Ovary (tissue), 3 donors: ENCODE data around the gene LTBP2.

Source experiments
- EP300 ChIP-seq: sonication (generic); formaldehyde crosslinking; IDR thresholded peaks from one replicate; pipeline ENCODE4 v1.6.1; 2017; ENCODE audit warnings: antibody characterized with exemption
- TF ChIP-seq, protein P1 (sequence below), 3 donors: fragments of 450-650 bp in 2 of 3; fragments of 200-600 bp in 1 of 3; IDR thresholded peaks; one replicate each; pipeline versions ENCODE4 v1.5.1 to v1.8.0; 2016 to 2022; ENCODE audit warnings: antibody characterized with exemption in 3 of 3, mild to moderate bottlenecking in 1 of 3
- donor health status: DM: no; HTN: no; CAD: no.

DNA sequence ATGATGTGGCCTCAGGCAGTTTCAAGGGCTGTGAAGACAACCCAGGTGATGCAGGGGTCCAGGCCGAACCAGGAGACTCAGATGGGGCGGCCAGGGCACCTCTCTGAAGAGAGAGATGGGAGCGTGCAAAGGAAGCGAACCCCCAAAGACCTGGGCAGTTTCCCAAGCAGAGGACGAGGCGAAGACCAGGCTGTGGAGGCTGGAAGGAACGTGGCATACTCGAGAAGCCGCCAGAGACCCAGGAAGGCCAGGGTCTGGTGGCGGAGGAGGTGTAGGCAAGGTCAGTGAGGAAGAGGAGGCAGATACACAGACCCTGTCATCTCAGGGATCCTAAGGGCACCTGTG, 24.7 kb downstream of the LTBP2 start:
- no peak for TF ChIP-seq EP300
- TF ChIP-seq, protein P1, sequence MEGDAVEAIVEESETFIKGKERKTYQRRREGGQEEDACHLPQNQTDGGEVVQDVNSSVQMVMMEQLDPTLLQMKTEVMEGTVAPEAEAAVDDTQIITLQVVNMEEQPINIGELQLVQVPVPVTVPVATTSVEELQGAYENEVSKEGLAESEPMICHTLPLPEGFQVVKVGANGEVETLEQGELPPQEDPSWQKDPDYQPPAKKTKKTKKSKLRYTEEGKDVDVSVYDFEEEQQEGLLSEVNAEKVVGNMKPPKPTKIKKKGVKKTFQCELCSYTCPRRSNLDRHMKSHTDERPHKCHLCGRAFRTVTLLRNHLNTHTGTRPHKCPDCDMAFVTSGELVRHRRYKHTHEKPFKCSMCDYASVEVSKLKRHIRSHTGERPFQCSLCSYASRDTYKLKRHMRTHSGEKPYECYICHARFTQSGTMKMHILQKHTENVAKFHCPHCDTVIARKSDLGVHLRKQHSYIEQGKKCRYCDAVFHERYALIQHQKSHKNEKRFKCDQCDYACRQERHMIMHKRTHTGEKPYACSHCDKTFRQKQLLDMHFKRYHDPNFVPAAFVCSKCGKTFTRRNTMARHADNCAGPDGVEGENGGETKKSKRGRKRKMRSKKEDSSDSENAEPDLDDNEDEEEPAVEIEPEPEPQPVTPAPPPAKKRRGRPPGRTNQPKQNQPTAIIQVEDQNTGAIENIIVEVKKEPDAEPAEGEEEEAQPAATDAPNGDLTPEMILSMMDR (IDR thresholded peaks at IDR 0.05), result no peak
